RWPE1 (cell line): ENCODE data around the gene LMCD1.

ENCODE experiments used
- CTCF ChIA-PET: fragments of 350-600 bp; sonication (Branson Sonifier 250); formaldehyde crosslinking; extraction: SDS; loops from one replicate; lab custom pipeline; 2021; lab: Yijun Ruan, JAX
- POLR2A ChIA-PET: fragments of 400-600 bp; formaldehyde crosslinking; extraction: SDS; loops from one replicate; lab custom pipeline; 2020; ENCODE audit warnings: antibody characterized with exemption; ENCODE audit not compliant: low non-redundant PET; lab: Yijun Ruan, JAX
- DNase-seq: peaks from one replicate; pipeline ENCODE4 v3.0.0; 2012; ENCODE audit warnings: low spot score
- H3K27ac ChIP-seq: fragments of 450-650 bp; 2 replicates; pipeline ENCODE4 v1.5.1; 2017
- CTCF ChIP-seq: fragments of 450-650 bp; conservative IDR thresholded peaks from 2 replicates; pipeline ENCODE4 v1.5.1; 2017; ENCODE audit warnings: low read depth, mild to moderate bottlenecking

LMCD1 gene

GRCh38 chr3:8607234-8608040 lies 105.8 kb downstream of the LMCD1 start:
- CTCF ChIA-PET: interaction anchor here (0.5 to 1.2 kb wide), 4 partner anchors 11 to 643 kb away, joined by 3 to 4 read pairs (median 4); no protein-coding TSS in a partner anchor
- POLR2A ChIA-PET: no interaction called here
- TF ChIP-seq CTCF: peak; percentile 27
- peak; percentile 31 for DNase-seq
- H3K27ac ChIP-seq: peak overlapping the region; percentile 19; the same call in 1 of the 2 replicates

GRCh38 chr3:8608041-8608790 lies 106.6 kb downstream of the LMCD1 start:
- DNase-seq: no peak
- no peak for TF ChIP-seq CTCF
- H3K27ac ChIP-seq: peak overlapping the region; percentile 19; the same call in 1 of the 2 replicates
- ChIA-PET POLR2A (no interaction called here), CTCF (interaction anchor here (0.6 to 1.2 kb wide), 2 partner anchors 11 to 164 kb away, joined by 3 to 4 read pairs; no protein-coding TSS in a partner anchor)

- ChIA-PET POLR2A (no interaction called here), CTCF (no interaction called here)
- TF ChIP-seq CTCF: no peak
- H3K27ac ChIP-seq: no peak overlapping the region
- no peak for DNase-seq
These were observed 107.3 kb downstream of the LMCD1 start for GRCh38 chr3:8608791-8609467.

- CTCF ChIA-PET: interaction anchor here (0.5 to 1.3 kb wide), 3 partner anchors 156 to 1320 kb away, joined by 3 to 6 read pairs (median 4); no protein-coding TSS in a partner anchor
- POLR2A ChIA-PET: no interaction called here
These were observed 109.3 kb downstream of the LMCD1 start for GRCh38 chr3:8610951-8611350.

GRCh38 chr3:8617921-8618320 lies 116.3 kb downstream of the LMCD1 start:
- H3K27ac ChIP-seq: no peak overlapping the region
- no peak for TF ChIP-seq CTCF
- no peak for DNase-seq
- POLR2A ChIA-PET: no interaction called here
- CTCF ChIA-PET: no interaction called here

More at GRCh38 chr3:8610951-8611350, 109.3 kb downstream of the LMCD1 start:
- DNase-seq: no peak
- H3K27ac ChIP-seq: peak overlapping the region; percentile 87
- no peak for TF ChIP-seq CTCF

- DNase-seq: no peak
- H3K27ac ChIP-seq: no peak overlapping the region
- no peak for TF ChIP-seq CTCF
- POLR2A ChIA-PET: no interaction called here
- CTCF ChIA-PET: no interaction called here
These were observed 117.3 kb downstream of the LMCD1 start for GRCh38 chr3:8618950-8619349.
